Activated CD8-positive, alpha-beta T cell treated with anti-CD3 and anti-CD28 coated beads for 36 hours (primary cell): ENCODE measurements around the gene LAMP5. TPM values are rescaled to one million over a fixed set of nuclear protein-coding genes. Genes with fewer than 3 reads are reported as not detected.

Experiments used
- ATAC-seq: fragments of 200-7000 bp; cut with Tn5 transposase; one replicate; pipeline ENCODE4 v1.10.0; 2021; ENCODE audit warnings: mild to moderate bottlenecking, moderate library complexity
- CTCF ChIA-PET: fragments of 350-600 bp; sonication (Branson Sonifier 250); formaldehyde crosslinking; loops from one replicate; lab custom pipeline; 2021; ENCODE audit warnings: antibody characterized with exemption; lab: Charles Lee
- POLR2A ChIA-PET: fragments of 350-600 bp; sonication (Branson Sonifier 250); formaldehyde crosslinking; loops from one replicate; lab custom pipeline; 2021; ENCODE audit warnings: antibody characterized with exemption; lab: Charles Lee
- DNase-seq: peaks from one replicate; pipeline ENCODE4 v3.0.0-alpha.2; 2020
- H3K27ac Mint-ChIP-seq: one replicate; pipeline ENCODE4 v1.8.0; 2021; ENCODE audit warnings: mild to moderate bottlenecking, mixed read lengths
- H3K27me3 Mint-ChIP-seq: one replicate; pipeline ENCODE4 v1.8.0; 2021; ENCODE audit warnings: mixed read lengths
- H3K36me3 Mint-ChIP-seq: one replicate; pipeline ENCODE4 v1.8.0; 2021; ENCODE audit warnings: low read depth, mixed read lengths
- H3K4me1 Mint-ChIP-seq: one replicate; pipeline ENCODE4 v1.8.0; 2021; ENCODE audit warnings: low read depth, mixed read lengths
- H3K4me3 Mint-ChIP-seq: one replicate; pipeline ENCODE4 v1.8.0; 2021; ENCODE audit warnings: mild to moderate bottlenecking, moderate library complexity, mixed read lengths
- H3K9me3 Mint-ChIP-seq: one replicate; pipeline ENCODE4 v1.8.0; 2021; ENCODE audit warnings: mixed read lengths
- intact Hi-C: fragments of 100-400 bp; cut with micrococcal nuclease; formaldehyde crosslinking; loops from one replicate; pipeline ENCODE4 v1.10.0; 2022
- total RNA-seq, 2 experiments: library from RNA; stranded (reverse); gene quantifications; one replicate each; pipeline ENCODE4 v1.2.3, GENCODE V29; 2021
- TF ChIP-seq, protein P1 (sequence below): fragments of 200-600 bp; IDR thresholded peaks from one replicate; pipeline ENCODE4 v1.8.0; 2022; ENCODE audit warnings: antibody characterized with exemption, mild to moderate bottlenecking

Gene LAMP5
- total RNA-seq, 2 experiments from 2014 or later: not detected

DNA sequence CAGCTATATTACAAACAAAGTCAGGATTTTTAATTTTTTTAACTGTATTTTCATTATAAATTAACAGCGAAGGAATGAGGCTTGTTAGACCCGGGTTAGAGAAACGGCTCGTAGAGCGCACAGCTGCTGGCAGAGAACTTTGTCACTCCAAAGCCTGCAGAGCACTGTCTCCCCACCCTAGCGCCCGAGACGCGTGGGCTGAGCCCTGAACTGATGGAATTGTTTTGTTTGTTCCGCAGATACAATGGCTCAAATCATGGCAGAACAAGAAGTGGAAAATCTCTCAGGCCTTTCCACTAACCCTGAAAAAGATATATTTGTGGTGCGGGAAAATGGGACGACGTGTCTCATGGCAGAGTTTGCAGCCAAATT is 810 bp downstream of the LAMP5 start:
- TF ChIP-seq, protein P1, sequence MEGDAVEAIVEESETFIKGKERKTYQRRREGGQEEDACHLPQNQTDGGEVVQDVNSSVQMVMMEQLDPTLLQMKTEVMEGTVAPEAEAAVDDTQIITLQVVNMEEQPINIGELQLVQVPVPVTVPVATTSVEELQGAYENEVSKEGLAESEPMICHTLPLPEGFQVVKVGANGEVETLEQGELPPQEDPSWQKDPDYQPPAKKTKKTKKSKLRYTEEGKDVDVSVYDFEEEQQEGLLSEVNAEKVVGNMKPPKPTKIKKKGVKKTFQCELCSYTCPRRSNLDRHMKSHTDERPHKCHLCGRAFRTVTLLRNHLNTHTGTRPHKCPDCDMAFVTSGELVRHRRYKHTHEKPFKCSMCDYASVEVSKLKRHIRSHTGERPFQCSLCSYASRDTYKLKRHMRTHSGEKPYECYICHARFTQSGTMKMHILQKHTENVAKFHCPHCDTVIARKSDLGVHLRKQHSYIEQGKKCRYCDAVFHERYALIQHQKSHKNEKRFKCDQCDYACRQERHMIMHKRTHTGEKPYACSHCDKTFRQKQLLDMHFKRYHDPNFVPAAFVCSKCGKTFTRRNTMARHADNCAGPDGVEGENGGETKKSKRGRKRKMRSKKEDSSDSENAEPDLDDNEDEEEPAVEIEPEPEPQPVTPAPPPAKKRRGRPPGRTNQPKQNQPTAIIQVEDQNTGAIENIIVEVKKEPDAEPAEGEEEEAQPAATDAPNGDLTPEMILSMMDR: no peak
- POLR2A ChIA-PET: no interaction called here
- H3K4me1 Mint-ChIP-seq: peaks cover 2% of the 10 kb centered on the region
- H3K4me3 Mint-ChIP-seq: no peak overlapping the region
- H3K36me3 Mint-ChIP-seq: no peaks in the 10 kb centered on the region
- peaks cover 63% of the 10 kb centered on the region for H3K27me3 Mint-ChIP-seq
- no peak for ATAC-seq
- DNase-seq: no peak
- no peaks in the 10 kb centered on the region for H3K9me3 Mint-ChIP-seq
- CTCF ChIA-PET: no interaction called here
- intact Hi-C loops: no loop called here
- no peak overlapping the region for H3K27ac Mint-ChIP-seq

DNA sequence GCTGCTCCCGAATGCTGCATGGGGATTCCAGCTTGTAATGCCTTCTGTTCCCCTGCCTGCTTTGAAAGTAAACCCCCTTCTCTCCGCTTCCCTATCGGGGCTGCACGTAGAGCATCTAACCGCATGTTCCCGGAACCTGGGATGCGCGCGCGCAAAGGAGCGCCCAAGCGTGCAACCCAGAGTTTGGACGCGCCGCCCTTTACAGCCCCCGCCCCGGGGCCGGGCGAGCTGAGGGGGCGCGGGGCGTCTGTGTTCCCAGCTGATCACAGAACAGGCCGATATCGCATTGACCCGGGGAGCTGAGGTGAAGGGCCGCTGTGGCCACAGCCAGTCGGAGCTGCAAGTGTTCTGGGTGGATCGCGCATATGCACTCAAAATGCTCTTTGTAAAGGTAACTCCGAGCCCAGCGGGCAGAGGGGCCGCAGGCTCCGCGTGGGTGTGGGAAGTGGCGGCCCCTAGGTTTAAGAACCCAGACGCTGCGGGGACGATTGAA is 1.4 kb downstream of the LAMP5 start:
- no peak overlapping the region for H3K4me3 Mint-ChIP-seq
- POLR2A ChIA-PET: no interaction called here
- TF ChIP-seq, protein P1: no peak
- DNase-seq (no peak), ATAC-seq (no peak)
- intact Hi-C loops: no loop called here
- no peaks in the 10 kb centered on the region for H3K36me3 Mint-ChIP-seq
- no peaks in the 10 kb centered on the region for H3K9me3 Mint-ChIP-seq
- CTCF ChIA-PET: no interaction called here
- H3K4me1 Mint-ChIP-seq: peaks cover 2% of the 10 kb centered on the region
- peaks cover 63% of the 10 kb centered on the region for H3K27me3 Mint-ChIP-seq
- no peak overlapping the region for H3K27ac Mint-ChIP-seq

DNA sequence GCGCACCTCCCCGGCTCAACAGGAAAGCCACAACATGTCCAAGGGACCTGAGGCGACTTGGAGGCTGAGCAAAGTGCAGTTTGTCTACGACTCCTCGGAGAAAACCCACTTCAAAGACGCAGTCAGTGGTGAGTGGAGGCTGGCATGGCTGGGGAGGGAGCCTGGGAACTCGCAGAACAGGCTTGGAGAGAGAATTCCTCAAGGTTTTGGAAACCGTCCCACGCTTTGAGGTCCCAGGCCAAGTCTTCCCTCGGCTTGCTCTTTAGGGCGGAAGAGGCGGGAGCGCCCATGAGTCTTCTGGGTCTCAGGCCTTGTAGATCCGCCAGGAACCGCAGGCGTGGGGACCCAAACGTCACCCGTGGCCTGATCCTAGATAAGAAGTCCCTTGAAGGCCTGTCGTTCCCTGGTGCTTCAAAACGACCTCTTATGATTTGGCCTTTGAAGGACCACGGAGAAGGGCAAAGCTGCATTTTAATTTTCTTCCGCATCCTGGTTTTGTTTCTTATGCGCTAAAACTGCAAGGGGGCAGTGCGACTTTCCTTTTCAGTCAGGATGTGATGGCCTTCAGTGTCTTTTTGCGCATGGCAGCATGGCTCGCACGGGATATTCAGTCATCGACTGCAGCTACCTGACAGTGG is 2.0 kb downstream of the LAMP5 start:
- DNase-seq (no peak), ATAC-seq (no peak)
- Mint-ChIP-seq H3K4me1 (peaks cover 2% of the 10 kb centered on the region), H3K27me3 (peaks cover 61% of the 10 kb centered on the region), H3K4me3 (no peak overlapping the region), H3K36me3 (no peaks in the 10 kb centered on the region), H3K9me3 (no peaks in the 10 kb centered on the region), H3K27ac (no peak overlapping the region)
- ChIA-PET POLR2A (no interaction called here), CTCF (no interaction called here)
- TF ChIP-seq, protein P1: no peak
- intact Hi-C loops: no loop called here

DNA sequence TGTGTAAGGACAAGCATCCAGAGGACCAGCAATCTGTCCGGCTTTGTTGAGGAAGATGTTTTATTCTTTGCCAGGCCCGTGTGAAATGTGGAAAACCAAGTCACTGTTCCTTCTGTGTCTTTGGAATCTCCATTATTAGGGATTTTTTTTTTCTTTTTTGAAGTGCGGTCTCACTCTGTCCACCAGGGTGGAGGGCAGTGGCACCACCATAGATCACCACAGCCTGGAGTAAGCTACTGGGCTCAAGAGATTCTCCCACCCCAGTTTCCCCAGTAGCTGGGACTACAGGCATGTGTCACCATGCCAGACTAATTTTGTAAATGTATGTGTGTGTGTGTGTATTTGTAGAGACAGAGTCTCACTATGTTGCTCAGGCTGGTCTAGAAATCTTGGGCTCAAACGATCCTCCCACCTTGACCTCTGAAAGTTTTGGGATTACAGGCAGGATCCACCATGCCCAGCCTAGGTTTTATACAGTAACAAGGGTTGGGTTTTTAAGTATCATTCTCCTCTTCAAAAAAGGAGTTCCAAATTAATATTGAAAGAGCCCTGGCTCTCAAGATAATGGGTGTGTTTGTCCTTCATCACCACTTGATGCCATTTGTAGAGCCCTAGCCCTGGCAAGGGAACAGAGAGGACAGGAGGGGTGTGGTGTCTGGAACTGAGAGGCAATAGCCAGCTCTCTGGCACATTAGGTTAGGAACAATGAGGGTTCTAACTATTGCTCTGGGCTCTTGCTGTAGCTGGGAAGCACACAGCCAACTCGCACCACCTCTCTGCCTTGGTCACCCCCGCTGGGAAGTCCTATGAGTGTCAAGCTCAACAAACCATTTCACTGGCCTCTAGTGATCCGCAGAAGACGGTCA is 3.1 kb downstream of the LAMP5 start:
- intact Hi-C loops: no loop called here
- no peak for ATAC-seq
- POLR2A ChIA-PET: no interaction called here

More for the DNA sequence above, 3.1 kb downstream of the LAMP5 start:
- DNase-seq: no peak
- no peak overlapping the region for H3K27ac Mint-ChIP-seq
- no peaks in the 10 kb centered on the region for H3K36me3 Mint-ChIP-seq
- CTCF ChIA-PET: no interaction called here
- H3K4me1 Mint-ChIP-seq: peaks cover 2% of the 10 kb centered on the region
- no peak overlapping the region for H3K4me3 Mint-ChIP-seq
- H3K9me3 Mint-ChIP-seq: no peaks in the 10 kb centered on the region
- TF ChIP-seq, protein P1: no peak
- H3K27me3 Mint-ChIP-seq: peaks cover 53% of the 10 kb centered on the region
